PC-9 (cell line): ENCODE data around the gene KIF6. TPM values are rescaled to one million over a fixed set of nuclear protein-coding genes. Genes with fewer than 3 reads are reported as not detected.

ENCODE experiments used
- BruUV-seq: library from RNA; stranded (reverse); fragments of 400-500 nt; replicated peaks from 2 replicates; lab custom pipeline; 2021; lab: Mats Ljungman, UMichigan
- CTCF ChIA-PET: fragments of 300-600 bp; sonication (Branson Sonifier 250); formaldehyde crosslinking; loops from one replicate; lab custom pipeline; 2022; ENCODE audit warnings: antibody characterized with exemption; lab: Charles Lee
- POLR2A ChIA-PET: fragments of 300-600 bp; sonication (Branson Sonifier 250); formaldehyde crosslinking; loops from one replicate; lab custom pipeline; 2022; ENCODE audit warnings: antibody characterized with exemption; ENCODE audit not compliant: unreplicated experiment; lab: Charles Lee
- DNase-seq, 2 experiments: peaks; one replicate each; pipeline versions ENCODE4 v3.0.0 to v3.0.0-alpha.2; 2015 to 2022; ENCODE audit warnings: mixed read lengths in 1 of 2
- H2AFZ ChIP-seq: fragments of 200-600 bp; sonication (generic); 2 replicates; pipeline ENCODE4 v1.8.1; 2017; ENCODE audit warnings: antibody characterized with exemption
- H3F3A ChIP-seq: fragments of 200-600 bp; sonication (generic); 2 replicates; pipeline ENCODE4 v1.8.1; 2017; ENCODE audit warnings: antibody characterized with exemption, mild to moderate bottlenecking, low read depth; ENCODE audit not compliant: insufficient read depth
- H3K27ac ChIP-seq: fragments of 200-600 bp; sonication (generic); 2 replicates; pipeline ENCODE4 v1.6.1; 2016; ENCODE audit warnings: mixed run types
- H3K27me3 ChIP-seq: fragments of 200-600 bp; sonication (generic); 2 replicates; pipeline ENCODE4 v1.6.1; 2016; ENCODE audit warnings: low read depth, mixed run types; ENCODE audit not compliant: insufficient read depth
- H3K36me3 ChIP-seq: fragments of 200-600 bp; sonication (generic); 2 replicates; pipeline ENCODE4 v1.6.1; 2016; ENCODE audit warnings: low read depth, mixed run types
- H3K4me1 ChIP-seq: fragments of 200-600 bp; sonication (generic); replicated peaks from 2 replicates; pipeline ENCODE4 v1.6.1; 2016; ENCODE audit warnings: mixed run types; ENCODE audit not compliant: insufficient read depth
- H3K4me2 ChIP-seq: fragments of 200-600 bp; sonication (generic); 2 replicates; pipeline ENCODE4 v1.6.1; 2017; ENCODE audit warnings: mixed run types
- H3K4me3 ChIP-seq: fragments of 200-600 bp; sonication (generic); 2 replicates; pipeline ENCODE4 v1.6.1; 2016; ENCODE audit warnings: mixed run types
- H3K79me2 ChIP-seq: fragments of 200-600 bp; sonication (generic); 2 replicates; pipeline ENCODE4 v1.6.1; 2017; ENCODE audit warnings: low read depth, mixed run types
- H3K9me2 ChIP-seq: fragments of 200-600 bp; sonication (generic); 2 replicates; pipeline ENCODE4 v1.8.1; 2017; ENCODE audit warnings: mild to moderate bottlenecking; ENCODE audit not compliant: insufficient read depth
- H3K9me3 ChIP-seq: fragments of 200-600 bp; sonication (generic); 2 replicates; pipeline ENCODE4 v1.8.1; 2016; ENCODE audit warnings: low read depth; ENCODE audit not compliant: insufficient read depth
- H4K20me1 ChIP-seq: fragments of 200-600 bp; sonication (generic); 2 replicates; pipeline ENCODE4 v1.8.1; 2017; ENCODE audit not compliant: insufficient read depth
- CTCF ChIP-seq: fragments of 200-600 bp; sonication (generic); conservative IDR thresholded peaks from 2 replicates; pipeline ENCODE4 v1.6.1; 2017; ENCODE audit warnings: mixed run types, antibody characterized with exemption, mild to moderate bottlenecking, moderate library complexity
- EZH2 ChIP-seq: fragments of 200-600 bp; sonication (generic); IDR thresholded peaks from 2 replicates; pipeline ENCODE4 v1.8.0; 2017; ENCODE audit warnings: antibody characterized with exemption, low read depth
- intact Hi-C: fragments of 100-400 bp; cut with micrococcal nuclease; formaldehyde crosslinking; loops from one replicate; pipeline ENCODE4 v1.10.0; 2022; ENCODE audit not compliant: unreplicated experiment
- total RNA-seq: library from RNA; stranded (reverse); gene quantifications from 2 replicates; pipeline ENCODE4 v1.2.3, GENCODE V29; 2021

The KIF6 gene
- total RNA-seq, 1 experiment from 2014 or later = not detected

GRCh38 chr6:39445667-39446066 lies 279.5 kb downstream of the KIF6 start:
- CTCF ChIA-PET = no interaction called here
- no peaks in the 10 kb centered on the region for H4K20me1 ChIP-seq
- BruUV-seq = no TSS peak
- no peak overlapping the region for H3K4me3 ChIP-seq
- H3K27ac ChIP-seq = no peak overlapping the region
- H3K36me3 ChIP-seq = no peaks in the 10 kb centered on the region
- H3K4me2 ChIP-seq = no peak overlapping the region
- no peaks in the 10 kb centered on the region for H3K9me2 ChIP-seq
- no peak overlapping the region for H2AFZ ChIP-seq
- intact Hi-C loops = no loop called here
- no peaks in the 10 kb centered on the region for H3K79me2 ChIP-seq
- POLR2A ChIA-PET = no interaction called here
- no peaks in the 10 kb centered on the region for H3F3A ChIP-seq
- TF ChIP-seq EZH2 (no peak), CTCF (no peak)
- DNase-seq = no peak
- H3K4me1 ChIP-seq = no peaks in the 10 kb centered on the region
- H3K27me3 ChIP-seq = peaks cover 27% of the 10 kb centered on the region; the same call in 1 of the 2 replicates
- no peaks in the 10 kb centered on the region; the same call in 1 of the 2 replicates for H3K9me3 ChIP-seq

GRCh38 chr6:39444479-39445019 lies 280.7 kb downstream of the KIF6 start:
- Histone ChIP-seq H3K27ac (no peak overlapping the region), H3K4me2 (no peak overlapping the region), H4K20me1 (no peaks in the 10 kb centered on the region), H3K4me1 (no peaks in the 10 kb centered on the region), H2AFZ (no peak overlapping the region), H3K9me3 (no peaks in the 10 kb centered on the region; the same call in 1 of the 2 replicates), H3K36me3 (no peaks in the 10 kb centered on the region), H3K27me3 (peaks cover 26% of the 10 kb centered on the region; the same call in 1 of the 2 replicates), H3K4me3 (no peak overlapping the region), H3F3A (no peaks in the 10 kb centered on the region), H3K9me2 (no peaks in the 10 kb centered on the region), H3K79me2 (no peaks in the 10 kb centered on the region)
- intact Hi-C loops = no loop called here
- DNase-seq = no peak
- POLR2A ChIA-PET = no interaction called here
- no TSS peak for BruUV-seq
- CTCF ChIA-PET = no interaction called here
- no peak for TF ChIP-seq CTCF

- H3K9me2 ChIP-seq = no peaks in the 10 kb centered on the region
Measured at GRCh38 chr6:39441986-39442385, 283.2 kb downstream of the KIF6 start.

More at GRCh38 chr6:39441986-39442385, 283.2 kb downstream of the KIF6 start:
- Histone ChIP-seq H3K27ac (no peak overlapping the region), H4K20me1 (no peaks in the 10 kb centered on the region), H3K27me3 (peaks cover 15% of the 10 kb centered on the region; the same call in 1 of the 2 replicates), H3K4me2 (no peak overlapping the region), H3K9me3 (no peaks in the 10 kb centered on the region), H3K36me3 (no peaks in the 10 kb centered on the region), H3K4me3 (no peak overlapping the region), H3F3A (no peaks in the 10 kb centered on the region), H3K79me2 (no peaks in the 10 kb centered on the region), H3K4me1 (no peaks in the 10 kb centered on the region), H2AFZ (no peak overlapping the region)
- POLR2A ChIA-PET = no interaction called here
- TF ChIP-seq EZH2 = no peak
- TF ChIP-seq CTCF = no peak
- no peak for DNase-seq
- intact Hi-C loops = no loop called here
- no TSS peak for BruUV-seq
- CTCF ChIA-PET = no interaction called here
